GM23248 (cell line): ENCODE results near the gene FAM240A. TPM values are rescaled to one million over a fixed set of nuclear protein-coding genes. Genes with fewer than 3 reads are reported as not detected.

Experiments used
- DNase-seq: peaks from one replicate; pipeline ENCODE4 v3.0.0-alpha.2; 2015
- H2AFZ ChIP-seq: fragments of 200-600 bp; sonication (generic); 2 replicates; pipeline ENCODE4 v1.6.1; 2016; ENCODE audit warnings: antibody characterized with exemption
- H3F3A ChIP-seq: fragments of 200-600 bp; sonication (generic); 2 replicates; pipeline ENCODE4 v1.6.1; 2016; ENCODE audit warnings: mild to moderate bottlenecking, antibody characterized with exemption, mixed run types; ENCODE audit not compliant: insufficient read depth
- H3K27ac ChIP-seq: fragments of 200-600 bp; sonication (generic); 2 replicates; pipeline ENCODE4 v1.5.1; 2016; ENCODE audit warnings: mild to moderate bottlenecking
- H3K27me3 ChIP-seq: fragments of 200-600 bp; sonication (generic); replicated peaks from 2 replicates; pipeline ENCODE4 v1.6.1; 2016; ENCODE audit warnings: mild to moderate bottlenecking; ENCODE audit not compliant: insufficient read depth
- H3K36me3 ChIP-seq: fragments of 200-600 bp; sonication (generic); 2 replicates; pipeline ENCODE4 v1.6.1; 2016; ENCODE audit warnings: low read depth, mild to moderate bottlenecking
- H3K4me1 ChIP-seq: fragments of 200-600 bp; sonication (generic); 2 replicates; pipeline ENCODE4 v1.6.1; 2016; ENCODE audit warnings: mild to moderate bottlenecking; ENCODE audit not compliant: insufficient read depth
- H3K4me2 ChIP-seq: fragments of 200-600 bp; sonication (generic); one replicate; pipeline ENCODE4 v1.6.1; 2016; ENCODE audit warnings: mild to moderate bottlenecking; ENCODE audit not compliant: unreplicated experiment
- H3K4me3 ChIP-seq: fragments of 200-600 bp; sonication (generic); 2 replicates; pipeline ENCODE4 v1.5.1; 2016; ENCODE audit warnings: mild to moderate bottlenecking
- H3K79me2 ChIP-seq: fragments of 200-600 bp; sonication (generic); 2 replicates; pipeline ENCODE4 v1.6.1; 2016; ENCODE audit warnings: mild to moderate bottlenecking; ENCODE audit not compliant: insufficient read depth
- H3K9ac ChIP-seq: fragments of 200-600 bp; sonication (generic); 2 replicates; pipeline ENCODE4 v1.6.1; 2016; ENCODE audit warnings: mild to moderate bottlenecking
- H3K9me2 ChIP-seq: fragments of 200-600 bp; sonication (generic); 2 replicates; pipeline ENCODE4 v1.6.1; 2016; ENCODE audit warnings: mixed run types, mild to moderate bottlenecking, moderate library complexity; ENCODE audit not compliant: insufficient read depth
- H3K9me3 ChIP-seq: fragments of 200-600 bp; sonication (generic); one replicate; pipeline ENCODE4 v1.6.1; 2017; ENCODE audit warnings: low read depth
- H4K20me1 ChIP-seq: fragments of 200-600 bp; sonication (generic); 2 replicates; pipeline ENCODE4 v1.6.0; 2016; ENCODE audit not compliant: insufficient read depth
- EZH2 ChIP-seq: fragments of 200-600 bp; sonication (generic); IDR thresholded peaks from 2 replicates; pipeline ENCODE4 v1.6.1; 2018; ENCODE audit warnings: antibody characterized with exemption, mild to moderate bottlenecking; ENCODE audit not compliant: insufficient read depth, poor library complexity, severe bottlenecking
- EZH2phosphoT487 ChIP-seq: fragments of 200-600 bp; sonication (generic); IDR thresholded peaks from 2 replicates; pipeline ENCODE4 v1.6.1; 2018; ENCODE audit warnings: antibody characterized with exemption, moderate library complexity, mild to moderate bottlenecking, low read depth; ENCODE audit not compliant: insufficient read depth
- WGBS, 2 experiments: methylation state at CpG; one replicate each; pipeline ENCODE4 v1.1.6; 2015 to 2017; ENCODE audit warnings: low lambda C conversion rate in 2 of 2, low coverage in 1 of 2; ENCODE audit errors: missing lambda C conversion rate in 2 of 2; 5-methylcytosine and 5-hydroxymethylcytosine counted together
- in situ Hi-C: fragments of 300-500 bp; cut with MboI; formaldehyde crosslinking; loops from 2 replicates; pipeline ENCODE4 v1.15.0; 2020
- polyA plus RNA-seq: library from polyadenylated mRNA; unstranded; fragments of >200 nt; fragmentation: Nextera tagmentation; extraction: Ambion mirVana; gene quantifications from 2 replicates; pipeline ENCODE4 v1.2.1, GENCODE V29; 2016
- total RNA-seq: library from RNA; depleted of rRNA; stranded (reverse); fragments of >200 nt; shearing (Covaris generic); gene quantifications from 2 replicates; pipeline ENCODE4 v1.2.3, GENCODE V29; 2014

Gene FAM240A
- total and polyA plus RNA-seq, 2 experiments from 2014 or later = not detected

DNA sequence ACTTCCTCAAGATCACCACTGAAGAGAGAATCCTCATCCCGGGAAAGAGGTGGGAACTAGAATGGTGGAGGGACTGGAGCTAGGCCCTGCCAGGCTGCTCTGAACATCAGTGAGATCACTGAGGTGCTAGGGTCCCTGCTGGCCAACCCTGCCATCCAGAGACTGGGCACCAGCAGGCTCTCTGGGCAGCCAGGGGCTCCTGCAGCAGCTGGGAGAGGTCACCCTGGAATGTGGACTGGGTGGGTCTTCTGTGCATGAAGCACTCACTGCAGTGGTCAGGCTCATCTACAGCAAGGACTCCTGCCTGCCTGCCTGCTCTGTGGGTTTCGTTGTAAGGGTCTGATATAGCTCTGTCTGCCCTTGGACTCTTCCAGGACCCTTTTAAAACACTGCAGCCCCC is 56.3 kb downstream of the FAM240A start:
- TF ChIP-seq EZH2 (no peak), EZH2phosphoT487 (no peak)
- no peak overlapping the region for H3K9ac ChIP-seq
- H3K36me3 ChIP-seq = no peaks in the 10 kb centered on the region
- H3F3A ChIP-seq = no peaks in the 10 kb centered on the region
- no peaks in the 10 kb centered on the region for H3K9me3 ChIP-seq
- in situ Hi-C loops = no loop called here
- DNase-seq = no peak
- no peak overlapping the region for H3K27ac ChIP-seq
- no peaks in the 10 kb centered on the region for H3K9me2 ChIP-seq
- no peaks in the 10 kb centered on the region for H3K79me2 ChIP-seq
- no peak overlapping the region for H2AFZ ChIP-seq
- H4K20me1 ChIP-seq = no peaks in the 10 kb centered on the region
- 84 to 100% methylated on average over 2 of the region's 2 CpGs for WGBS, 2 experiments
- H3K27me3 ChIP-seq = no peaks in the 10 kb centered on the region
- H3K4me3 ChIP-seq = no peak overlapping the region
- H3K4me2 ChIP-seq = no peak overlapping the region
- H3K4me1 ChIP-seq = no peaks in the 10 kb centered on the region

DNA sequence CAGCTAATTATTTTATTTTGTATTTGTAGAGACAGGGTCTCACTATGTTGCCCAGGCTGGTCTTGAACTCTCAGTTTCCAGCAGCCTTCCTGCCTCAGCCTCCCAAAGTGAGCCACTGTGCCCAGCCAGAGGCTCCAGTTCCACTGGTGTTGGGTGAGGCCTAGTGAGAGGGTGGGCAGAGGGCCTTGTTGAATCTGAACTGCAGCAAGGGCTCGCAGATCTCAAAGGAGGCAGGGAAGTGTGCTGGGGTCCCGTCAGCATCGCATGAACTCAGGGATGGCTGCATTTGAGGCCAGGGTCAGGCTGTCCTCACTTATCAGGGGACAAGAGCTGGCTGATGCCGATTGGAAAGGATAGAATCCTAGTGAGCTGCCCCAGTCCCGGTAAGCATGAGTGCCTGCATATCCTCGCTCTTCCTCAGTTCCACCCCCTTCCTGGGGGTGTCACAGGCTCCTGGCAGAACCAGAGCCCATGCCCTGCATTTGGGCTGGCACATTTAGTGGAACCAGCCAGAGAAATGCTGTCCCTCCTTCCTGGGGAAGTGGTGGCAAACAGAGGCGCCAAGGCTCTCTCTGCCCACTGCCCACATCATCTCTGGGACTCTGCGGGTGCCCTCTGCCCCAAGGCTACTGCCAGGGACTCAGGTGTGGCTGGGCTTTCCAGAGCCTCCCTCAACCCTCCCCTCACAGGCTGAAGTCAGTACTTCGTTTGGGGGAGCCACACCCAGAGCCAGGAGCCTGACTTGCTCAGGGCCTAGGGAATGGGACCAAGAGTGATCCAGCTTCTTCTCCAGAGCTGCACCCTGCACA is 57.1 kb downstream of the FAM240A start:
- WGBS, 2 experiments = 81 to 90% methylated on average over 8 to 9 of the region's 9 CpGs
- Histone ChIP-seq H4K20me1 (no peaks in the 10 kb centered on the region), H3K4me1 (no peaks in the 10 kb centered on the region), H3K27me3 (no peaks in the 10 kb centered on the region), H2AFZ (no peak overlapping the region), H3K79me2 (no peaks in the 10 kb centered on the region), H3K4me2 (no peak overlapping the region), H3K36me3 (no peaks in the 10 kb centered on the region), H3K9me3 (no peaks in the 10 kb centered on the region), H3K4me3 (no peak overlapping the region), H3K27ac (no peak overlapping the region), H3K9ac (no peak overlapping the region), H3K9me2 (no peaks in the 10 kb centered on the region), H3F3A (no peaks in the 10 kb centered on the region)
- in situ Hi-C loops = no loop called here
- no peak for DNase-seq
- TF ChIP-seq EZH2 (no peak), EZH2phosphoT487 (no peak)

DNA sequence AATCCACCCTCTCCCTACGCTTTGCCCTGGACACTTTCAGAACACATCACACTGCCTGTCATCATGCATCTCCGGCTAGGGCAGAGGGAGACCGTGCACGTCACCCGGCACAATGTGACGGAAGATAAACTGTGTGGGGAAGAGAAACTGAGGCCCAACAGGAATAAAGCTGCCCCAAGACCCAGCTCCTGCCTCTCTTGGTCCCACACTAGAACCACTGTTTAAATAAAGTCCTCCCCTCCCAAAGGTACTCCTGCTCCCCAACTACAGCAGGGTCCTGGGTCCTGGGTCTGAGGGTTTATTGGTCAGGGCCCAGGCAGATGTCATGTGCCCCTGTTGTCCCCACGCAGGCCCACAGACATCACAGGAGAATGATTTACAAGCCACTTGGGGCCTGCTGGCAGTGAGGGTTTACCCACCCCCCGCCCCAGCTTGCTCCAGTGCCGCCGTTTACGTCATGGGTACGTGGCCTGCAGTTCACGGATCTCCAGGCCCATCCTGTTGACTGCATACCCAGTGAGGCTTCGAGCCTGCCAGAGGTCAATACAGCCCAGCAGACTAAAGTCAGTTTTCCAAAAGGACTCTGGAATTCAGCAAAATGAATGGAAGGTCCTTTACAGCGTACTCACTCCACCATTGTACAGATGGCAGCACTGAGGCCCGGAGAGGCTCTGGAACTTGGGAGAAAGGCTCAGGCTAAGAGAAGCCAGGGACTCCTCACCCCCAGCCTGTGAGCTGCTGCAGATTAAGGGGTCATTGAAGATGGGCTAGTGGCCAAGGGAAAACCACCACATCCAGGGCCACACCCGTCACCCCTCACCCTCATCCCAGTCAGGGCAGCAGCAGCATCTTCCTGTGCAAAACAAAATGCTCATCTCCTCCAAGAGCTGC is 57.9 kb downstream of the FAM240A start:
- Histone ChIP-seq H4K20me1 (no peaks in the 10 kb centered on the region), H3K9me3 (no peaks in the 10 kb centered on the region), H3F3A (no peaks in the 10 kb centered on the region), H3K36me3 (no peaks in the 10 kb centered on the region), H3K9me2 (no peaks in the 10 kb centered on the region), H3K4me2 (no peak overlapping the region), H3K27ac (no peak overlapping the region), H2AFZ (no peak overlapping the region), H3K27me3 (no peaks in the 10 kb centered on the region), H3K9ac (no peak overlapping the region), H3K4me3 (no peak overlapping the region), H3K79me2 (no peaks in the 10 kb centered on the region), H3K4me1 (no peaks in the 10 kb centered on the region)
- in situ Hi-C loops = no loop called here
- TF ChIP-seq EZH2 (no peak), EZH2phosphoT487 (no peak)
- no peak for DNase-seq
- 78 to 79% methylated on average over 16 to 17 of the region's 17 CpGs for WGBS, 2 experiments

DNA sequence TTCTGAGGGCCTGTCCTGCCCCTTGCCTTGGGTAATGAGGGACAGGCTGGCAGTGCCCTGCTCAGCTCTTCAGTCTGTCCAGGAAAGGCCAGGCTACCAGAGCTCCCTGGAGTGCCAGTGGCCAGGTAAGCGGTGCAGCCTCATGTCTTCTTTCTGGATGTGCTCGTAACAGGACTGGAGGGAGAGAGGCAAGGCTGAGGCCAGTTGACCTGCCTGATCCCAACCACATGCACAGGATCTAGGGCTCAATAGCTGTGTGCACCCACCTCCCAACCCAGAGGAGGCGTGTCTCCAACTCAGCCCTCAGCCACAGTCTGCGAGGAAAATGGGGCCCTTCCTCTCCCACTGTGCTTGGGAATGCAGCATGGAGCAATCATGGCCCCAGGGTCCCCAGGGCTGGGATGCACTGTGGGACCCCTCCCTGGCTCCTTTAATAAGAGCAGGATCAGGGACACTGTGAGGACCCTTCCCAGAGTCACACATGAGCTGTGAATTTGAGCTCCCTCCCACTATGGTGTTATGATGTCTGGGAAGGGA is 58.6 kb downstream of the FAM240A start:
- H3K36me3 ChIP-seq = no peaks in the 10 kb centered on the region
- H2AFZ ChIP-seq = no peak overlapping the region
- in situ Hi-C loops = no loop called here
- no peak for DNase-seq
- no peaks in the 10 kb centered on the region for H3K4me1 ChIP-seq
- H4K20me1 ChIP-seq = no peaks in the 10 kb centered on the region
- H3K9ac ChIP-seq = no peak overlapping the region
- no peaks in the 10 kb centered on the region for H3K9me3 ChIP-seq
- H3F3A ChIP-seq = no peaks in the 10 kb centered on the region
- no peaks in the 10 kb centered on the region for H3K79me2 ChIP-seq
- TF ChIP-seq EZH2phosphoT487 = no peak
- no peak for TF ChIP-seq EZH2
- H3K27ac ChIP-seq = no peak overlapping the region
- no peak overlapping the region for H3K4me2 ChIP-seq
- H3K4me3 ChIP-seq = no peak overlapping the region
- no peaks in the 10 kb centered on the region for H3K9me2 ChIP-seq
- no peaks in the 10 kb centered on the region for H3K27me3 ChIP-seq
- 89 to 100% methylated on average over 4 of the region's 4 CpGs for WGBS, 2 experiments
